Activated T-cell treated with anti-CD3 and anti-CD28 coated beads, Interleukin-2, amount 50 U/mL, for 48 hours (primary cell): ENCODE results near the gene TARS3.
"Not testable (repeated sequence)": the region's sequence is repeated elsewhere in the genome, so short reads cannot be mapped to it uniquely, and the experiment has no call there.

Source experiments
- DNase-seq, 2 experiments: peaks; one replicate each; pipeline ENCODE4 v3.0.0-alpha.2; 2020

The TARS3 gene

DNA sequence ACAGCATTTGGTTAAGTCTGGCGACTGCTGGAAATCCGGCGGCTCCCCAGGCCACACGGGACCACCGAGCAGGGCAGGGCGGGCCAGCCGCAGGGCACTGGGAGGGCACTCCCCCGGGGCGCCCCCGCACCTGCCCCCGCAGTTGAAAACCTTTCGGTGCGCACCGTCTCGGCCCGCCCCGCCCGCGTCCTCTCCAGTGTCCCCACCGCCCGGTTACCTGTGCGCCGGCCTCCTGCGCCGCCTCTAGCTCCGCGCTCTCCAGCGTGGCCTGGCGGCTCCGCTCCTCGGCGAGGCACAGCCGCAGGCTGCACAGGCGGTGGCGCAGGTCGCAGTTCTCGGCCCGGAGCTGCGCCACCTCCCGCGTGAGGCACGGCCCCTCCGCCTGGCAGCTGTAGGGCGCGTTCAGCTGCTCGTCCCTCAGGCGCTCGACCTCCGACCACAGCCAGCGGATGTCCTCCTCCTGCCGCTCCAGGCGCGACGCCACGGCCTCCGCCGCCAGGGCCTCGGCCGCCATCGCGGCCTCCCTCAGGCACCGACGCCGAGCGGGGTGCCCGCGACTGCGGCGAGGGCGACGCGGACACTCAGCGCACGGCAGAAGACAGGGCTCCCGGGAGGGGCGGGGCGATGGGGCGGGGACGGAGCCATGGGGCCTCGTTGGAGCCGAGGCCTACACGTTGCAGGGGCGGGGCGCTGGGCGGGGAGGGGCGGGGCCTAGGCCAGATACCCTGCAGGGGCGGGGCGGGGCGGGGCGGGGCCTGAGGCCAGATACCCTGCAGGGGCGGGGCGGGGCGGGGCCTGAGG lies at the start of gene TARS3:
TSS of gene TARS3 (minus strand) at position 600 of the 801 bp plus-strand sequence. CDS start at position 514, 86 bp downstream.
- peak; percentile 96 to 97 for DNase-seq

DNA sequence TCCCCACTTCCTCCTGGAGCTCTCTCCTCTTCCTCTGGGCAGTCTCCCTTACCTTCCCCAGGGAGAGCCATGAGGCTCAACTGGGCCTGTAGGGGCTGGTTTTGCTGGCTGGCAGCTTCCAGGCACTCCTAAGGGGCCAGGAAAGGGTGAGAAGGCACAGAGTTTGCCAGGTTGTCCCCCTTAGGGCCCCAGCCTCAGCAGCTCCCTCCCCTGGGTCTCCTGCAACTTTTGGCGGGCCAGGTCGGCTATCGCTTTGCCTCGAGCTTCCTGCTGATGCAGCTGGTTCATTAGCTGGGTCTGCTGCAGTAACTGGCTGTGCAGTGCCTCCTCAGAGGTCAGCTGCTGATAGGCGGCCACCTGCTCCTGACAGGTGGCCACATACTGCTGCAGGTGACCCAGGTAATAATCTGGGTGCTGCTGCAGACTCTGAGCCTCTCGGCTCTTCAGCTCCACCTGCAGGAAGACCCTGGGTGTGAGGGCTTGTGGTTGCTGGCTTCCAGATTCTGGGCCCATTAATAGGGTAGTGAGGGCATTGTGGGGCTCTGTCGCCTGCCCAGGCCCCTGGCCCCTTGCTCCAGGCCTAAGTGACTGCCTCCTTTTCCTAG lies 49.3 kb upstream of the TARS3 start:
- peak; percentile 24 to 26 for DNase-seq

DNA sequence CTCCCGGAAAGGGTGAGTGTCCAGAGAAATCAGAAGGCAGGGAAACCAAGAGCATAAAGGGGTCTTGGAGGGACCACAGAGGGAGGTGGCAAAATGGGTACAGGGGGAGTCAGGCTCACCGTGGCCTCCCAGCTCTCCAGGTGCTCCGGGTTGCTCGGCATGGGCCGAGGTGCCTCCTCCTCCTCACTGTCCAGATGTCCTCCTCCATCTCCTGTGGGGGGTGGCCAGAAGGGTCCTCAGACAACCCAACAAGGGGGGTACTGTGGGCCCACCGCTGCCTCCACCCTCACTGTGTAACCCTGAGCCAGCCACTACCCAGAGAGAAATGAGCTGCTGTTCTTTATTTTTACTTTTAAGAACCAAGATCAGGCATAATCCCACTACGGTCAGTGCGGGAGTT lies 48.6 kb upstream of the TARS3 start:
- no peak for DNase-seq

DNA sequence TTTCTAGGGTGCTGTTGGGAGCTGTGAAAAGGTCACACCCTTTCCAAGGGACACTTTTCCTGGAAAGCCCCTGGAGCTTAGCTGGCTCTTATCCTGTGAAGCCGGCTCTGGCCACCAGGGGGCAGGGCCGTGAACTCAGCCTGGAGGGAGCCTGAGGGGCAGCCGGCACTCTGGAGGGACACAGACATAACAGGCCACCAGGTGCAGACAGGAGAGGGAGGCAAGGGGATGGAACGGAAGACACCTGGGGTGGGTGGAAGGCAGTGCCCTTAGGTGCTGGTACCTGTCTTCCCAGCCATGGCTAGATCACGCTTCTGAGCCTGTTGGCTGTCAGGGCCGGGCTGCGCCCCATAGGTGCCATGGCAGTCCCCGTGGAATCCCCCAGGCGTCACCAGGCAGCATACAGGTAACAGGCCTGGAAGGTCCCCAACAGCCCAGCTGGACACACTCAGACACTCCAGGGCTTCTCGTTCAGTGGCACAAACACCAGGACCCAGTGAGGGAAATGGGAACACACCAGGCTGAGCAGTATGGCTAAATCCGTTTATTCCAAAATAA lies 42.9 kb upstream of the TARS3 start:
- DNase-seq: not testable (repeated sequence)

DNA sequence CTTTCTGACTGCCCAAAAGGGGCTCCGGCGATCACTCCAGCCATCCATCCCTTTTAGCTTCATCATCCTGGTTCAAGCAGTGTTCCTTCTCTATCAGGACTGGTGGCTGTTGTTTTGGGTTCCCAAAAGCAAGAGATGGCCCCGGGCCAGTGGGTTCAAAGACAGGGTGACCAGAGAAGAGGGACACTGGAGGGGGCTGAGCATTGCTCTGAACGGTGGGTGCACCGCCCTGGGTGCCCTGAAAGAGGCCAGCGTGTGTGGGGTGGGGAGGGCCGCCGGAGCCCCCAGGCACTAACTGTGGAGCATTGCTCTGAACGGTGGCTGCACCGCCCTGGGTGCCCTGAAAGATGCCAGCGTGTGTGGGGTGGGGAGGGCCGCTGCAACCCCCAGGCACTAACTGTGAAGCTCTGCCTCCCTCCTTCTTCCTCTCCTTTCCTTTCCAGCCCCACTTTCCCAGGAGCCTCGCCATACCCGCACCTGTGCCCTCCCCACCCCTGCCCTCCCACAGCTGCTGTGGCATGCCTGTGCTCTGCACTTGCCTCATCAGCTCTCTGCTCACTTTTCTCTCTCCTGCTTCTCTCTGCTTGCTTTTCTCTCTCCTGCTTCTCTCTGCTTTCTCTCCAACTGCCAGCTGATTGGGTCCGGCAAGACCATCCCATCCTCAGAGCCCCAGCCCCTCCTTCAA lies 41.6 kb upstream of the TARS3 start:
- DNase-seq: no peak

DNA sequence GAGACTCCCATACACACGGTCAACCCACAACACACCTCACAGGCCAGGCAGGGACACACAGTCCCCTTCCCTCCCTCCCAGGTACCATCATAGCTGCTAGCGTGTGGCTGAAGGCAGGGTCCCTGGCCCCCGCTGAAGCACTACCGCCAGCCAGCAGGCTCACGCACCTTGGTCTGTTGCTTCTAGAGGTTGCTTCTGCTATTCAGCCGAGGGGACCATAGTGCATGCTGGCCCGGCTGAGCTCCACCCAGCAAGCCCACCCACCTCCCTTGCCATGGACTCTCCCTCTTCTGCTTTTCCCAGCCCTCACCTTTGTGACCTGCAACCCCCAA lies 41.0 kb upstream of the TARS3 start:
- not testable (repeated sequence) for DNase-seq

DNA sequence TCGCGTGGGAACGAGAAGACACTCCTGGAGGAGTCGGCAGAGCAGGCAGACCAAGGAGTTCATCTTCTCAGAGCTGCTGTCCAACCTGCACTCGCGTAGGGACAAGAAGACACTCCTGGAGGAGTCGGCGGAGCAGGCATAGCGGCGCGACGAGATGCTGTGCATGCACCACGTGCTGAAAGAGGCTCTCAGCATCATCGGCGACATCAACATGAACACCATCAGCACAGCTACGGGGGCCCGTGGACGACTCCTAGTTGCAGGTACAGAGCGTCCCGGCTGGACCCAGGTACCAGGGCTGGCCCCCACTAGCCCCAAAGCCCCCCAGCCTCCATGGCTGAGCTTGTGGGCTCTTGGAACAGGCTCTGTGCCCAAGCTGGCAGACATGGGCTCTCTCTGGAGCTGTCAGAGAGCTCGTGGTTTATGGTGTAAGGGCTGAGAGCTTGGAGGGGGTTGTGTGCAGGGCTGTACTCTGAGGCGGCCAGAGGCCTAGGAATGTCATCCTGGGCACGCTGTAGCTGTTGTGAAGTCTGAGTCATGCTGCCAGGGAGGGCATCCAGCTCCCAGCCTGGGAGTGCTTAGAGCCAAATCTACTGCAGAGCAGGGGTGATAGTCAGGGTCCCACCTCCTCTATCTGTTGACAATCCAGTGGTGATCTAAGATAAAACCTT lies 40.5 kb upstream of the TARS3 start:
- DNase-seq: not testable (repeated sequence)

DNA sequence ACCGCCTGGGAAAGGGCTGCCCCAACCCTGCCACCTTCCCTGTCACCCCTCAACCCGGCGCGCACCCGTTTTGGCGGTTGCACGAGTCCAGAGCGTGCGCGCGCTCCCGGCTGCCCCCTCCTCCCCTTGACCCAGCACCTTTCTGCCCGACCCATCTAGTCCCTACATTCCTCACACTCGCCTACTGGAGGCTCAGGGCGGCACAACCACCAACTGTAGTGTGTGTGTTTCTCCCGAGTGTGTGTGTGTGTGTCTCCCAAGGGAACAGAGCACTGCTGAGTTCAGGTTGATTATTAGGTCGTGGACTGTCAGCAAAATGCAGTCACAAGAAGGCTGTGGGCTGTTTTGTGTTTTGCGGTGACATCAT lies 22.4 kb upstream of the TARS3 start:
- not testable (repeated sequence) for DNase-seq

DNA sequence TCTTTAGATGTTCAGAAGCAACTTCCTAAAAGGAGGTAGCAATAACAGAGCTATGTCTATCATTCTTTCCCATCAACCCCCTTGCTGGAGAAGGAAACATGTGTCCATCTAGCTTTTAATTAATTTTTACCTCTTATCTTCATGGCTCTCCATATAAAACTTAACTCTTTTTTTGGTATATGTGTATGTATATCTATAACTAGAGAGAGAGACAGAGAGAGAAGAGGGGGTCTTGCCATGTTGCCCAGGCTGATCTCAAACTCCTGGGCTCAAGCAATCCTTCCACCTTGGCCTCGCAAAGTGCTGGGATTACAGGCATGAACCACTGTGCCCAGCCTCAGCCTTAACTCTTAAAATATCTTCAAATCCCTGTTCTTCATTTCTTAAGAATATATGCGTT lies 10.6 kb upstream of the TARS3 start:
- DNase-seq: not testable (repeated sequence)

DNA sequence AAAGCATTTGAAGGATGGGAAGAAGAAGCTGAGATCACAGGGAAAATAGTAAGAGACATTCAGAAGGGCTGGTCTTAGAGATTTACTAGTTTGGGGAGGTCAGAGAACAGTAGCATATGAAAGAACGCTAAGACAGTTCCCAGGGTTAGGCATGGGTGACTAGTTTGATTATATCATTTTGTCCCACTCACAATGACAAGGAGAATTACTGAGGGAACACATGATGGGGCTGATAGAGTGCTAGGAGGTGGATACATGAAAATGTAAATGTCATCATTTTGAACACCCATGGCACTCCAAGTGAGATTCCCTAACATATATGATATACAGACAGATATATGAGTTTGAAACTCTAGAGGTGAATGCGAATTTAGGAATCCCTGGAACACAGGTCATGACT lies 9.3 kb upstream of the TARS3 start:
- no peak for DNase-seq

DNA sequence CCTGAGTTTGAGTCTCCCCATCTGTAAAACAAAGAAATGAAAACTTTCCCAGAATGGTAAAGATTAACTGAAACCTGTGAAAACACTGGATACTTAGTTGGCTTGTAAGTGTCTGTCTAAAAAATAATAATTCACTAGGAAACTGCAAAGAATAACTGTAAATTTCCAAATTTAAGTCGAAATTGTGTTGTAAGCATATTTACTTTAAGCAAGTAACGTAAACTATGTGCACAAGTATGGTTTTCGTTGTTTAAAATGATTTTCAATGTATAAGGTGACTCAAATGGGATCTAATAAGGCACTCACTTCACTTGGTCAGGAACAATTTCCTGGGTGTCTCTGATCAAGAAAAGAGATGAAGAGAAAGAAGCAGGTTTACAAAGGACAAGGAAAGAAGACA lies 8.5 kb upstream of the TARS3 start:
- no peak for DNase-seq

DNA sequence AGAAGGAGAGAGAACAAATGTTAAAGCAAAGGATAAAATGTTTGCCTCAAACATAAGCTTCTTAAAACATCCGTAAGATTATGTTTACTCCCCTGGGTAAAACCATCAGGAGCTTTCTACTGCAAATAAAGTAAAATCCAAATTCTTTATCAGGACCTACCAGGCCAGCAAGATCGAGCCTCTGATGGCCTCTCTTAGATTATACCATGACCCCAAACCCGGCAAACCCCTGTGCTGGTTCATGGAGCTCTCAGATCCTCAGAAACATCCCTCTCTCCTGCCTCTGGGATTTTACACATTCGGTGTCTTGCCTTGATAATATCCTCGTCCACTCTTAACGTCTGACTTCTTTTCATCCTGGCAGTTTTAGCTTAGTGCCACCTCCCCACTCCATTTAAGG lies 7.5 kb upstream of the TARS3 start:
- no peak for DNase-seq

DNA sequence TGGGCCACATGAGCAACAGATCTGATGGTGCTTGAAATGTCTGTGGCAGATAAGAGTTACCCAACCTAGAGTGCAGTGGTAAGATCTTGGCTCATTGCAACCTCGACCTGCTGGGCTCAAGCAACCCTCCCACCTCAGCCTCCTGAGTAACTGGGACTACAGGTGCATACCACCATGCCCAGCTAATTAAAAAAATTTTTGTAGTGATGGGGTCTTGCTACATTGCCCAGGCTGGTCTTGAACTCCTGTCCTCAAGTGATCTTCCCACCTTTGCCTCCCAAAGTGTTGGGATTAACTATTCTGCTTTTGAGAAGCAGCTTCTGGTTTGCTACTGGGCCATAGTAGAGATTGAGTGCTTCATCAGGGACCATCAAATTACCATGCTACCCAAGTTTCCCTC lies 2.9 kb upstream of the TARS3 start:
- no peak for DNase-seq

DNA sequence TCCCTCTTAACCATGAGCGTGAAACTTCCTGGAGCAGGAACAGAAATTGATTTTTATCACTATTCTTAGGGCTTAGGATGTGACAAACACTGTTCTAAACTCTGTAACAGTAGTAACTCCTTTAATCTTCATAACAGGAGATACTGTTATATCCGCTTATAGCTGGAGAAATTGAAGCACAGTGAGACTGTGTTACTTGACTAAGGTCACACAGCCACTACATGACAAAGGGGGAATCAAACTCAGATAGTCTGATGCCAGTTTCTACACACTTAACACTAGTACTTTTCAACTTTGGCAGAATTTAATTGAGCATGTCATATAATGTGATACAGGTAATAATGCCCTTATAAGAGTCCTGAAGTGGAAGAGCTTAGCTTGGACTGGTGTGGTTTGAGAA lies 800 bp upstream of the TARS3 start:
- DNase-seq: no peak

DNA sequence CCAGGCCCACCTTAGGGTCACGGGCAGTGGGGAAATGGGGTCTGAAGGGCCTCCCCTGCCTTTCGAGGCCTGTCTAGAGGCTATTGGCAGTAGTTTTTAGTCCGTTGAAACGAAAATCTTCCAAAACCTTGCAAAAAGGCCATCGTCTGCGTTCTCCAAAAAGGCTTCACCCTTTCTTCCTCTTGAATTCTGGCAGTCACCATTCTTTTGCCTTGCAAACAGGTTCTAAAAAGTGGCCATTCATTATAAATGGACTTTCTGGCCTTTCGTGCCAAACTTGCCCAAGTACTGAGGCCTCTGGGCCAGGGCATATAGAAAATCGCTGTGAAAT lies 367 bp upstream of the TARS3 start:
- DNase-seq: no peak

DNA sequence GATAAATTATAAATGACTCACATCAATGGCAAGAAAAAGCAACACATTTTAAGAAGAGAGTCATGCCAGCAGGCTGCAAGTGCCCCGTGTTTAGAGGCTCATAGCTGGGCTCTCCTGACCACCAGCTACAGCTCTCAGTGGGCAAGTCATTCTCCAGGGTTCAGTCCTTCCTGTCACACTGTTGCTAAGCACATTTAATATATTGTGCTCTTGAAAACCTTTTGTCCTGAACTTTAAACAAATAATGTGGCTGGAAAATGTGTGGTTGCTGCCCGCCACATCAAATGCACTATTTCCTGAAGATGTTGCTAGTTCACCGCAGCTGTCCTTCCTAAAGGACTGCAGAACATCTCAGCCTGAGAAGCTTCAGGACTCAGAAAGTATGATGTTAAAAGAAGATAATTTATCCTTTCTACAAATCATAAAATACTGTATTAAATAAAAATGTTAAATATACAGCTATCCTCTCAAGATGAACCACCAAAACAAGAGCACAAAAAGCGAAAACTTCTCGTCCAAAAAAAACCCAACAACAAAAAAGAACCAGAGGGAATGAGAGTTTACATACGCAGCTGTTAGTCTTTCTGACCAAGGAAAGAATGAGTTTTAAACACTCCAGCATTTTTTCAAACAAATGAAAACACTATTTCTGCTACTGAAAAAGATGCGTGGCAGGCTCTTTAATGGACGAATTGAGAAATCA lies 951 bp downstream of the TARS3 start:
- DNase-seq: peak; percentile 50 to 53

DNA sequence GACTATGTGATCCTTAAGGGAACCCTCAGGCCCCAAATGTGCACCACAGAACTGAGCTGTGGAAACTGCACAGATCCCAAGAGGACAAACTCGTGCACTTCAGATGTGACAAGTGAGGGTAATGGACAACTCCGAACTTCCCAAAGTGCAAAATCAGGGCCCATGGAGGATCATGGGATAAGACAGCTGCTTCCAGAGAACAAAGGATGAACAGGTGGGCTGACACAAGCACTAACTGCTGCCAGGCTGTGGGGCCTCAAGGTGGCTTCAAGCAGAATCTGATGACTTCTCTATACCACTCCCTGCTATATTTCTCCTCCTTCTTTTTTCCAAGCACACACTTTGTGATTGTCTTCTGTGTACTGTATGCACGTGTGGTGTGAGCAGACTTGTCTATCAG lies 5.4 kb downstream of the TARS3 start:
- DNase-seq: no peak

DNA sequence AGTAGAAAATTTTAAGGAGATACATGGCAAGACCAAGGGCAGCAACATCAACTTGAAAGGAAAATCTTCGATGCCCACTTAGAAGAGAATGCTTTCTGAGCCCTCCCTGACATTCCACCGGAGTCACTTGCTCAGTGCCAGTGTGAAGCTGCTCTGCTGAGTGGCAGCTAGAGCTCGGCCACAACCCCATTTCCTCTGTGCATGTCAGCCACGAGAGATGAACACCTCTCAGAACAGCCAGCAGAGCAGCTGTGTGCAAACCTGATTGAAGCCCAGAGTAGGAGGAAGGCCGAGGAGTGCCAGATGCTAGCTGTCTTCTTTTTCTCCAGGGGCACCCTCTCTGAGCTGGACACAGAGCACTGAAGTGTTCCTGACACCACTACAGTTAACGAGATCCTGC lies 12.2 kb downstream of the TARS3 start:
- DNase-seq: no peak

DNA sequence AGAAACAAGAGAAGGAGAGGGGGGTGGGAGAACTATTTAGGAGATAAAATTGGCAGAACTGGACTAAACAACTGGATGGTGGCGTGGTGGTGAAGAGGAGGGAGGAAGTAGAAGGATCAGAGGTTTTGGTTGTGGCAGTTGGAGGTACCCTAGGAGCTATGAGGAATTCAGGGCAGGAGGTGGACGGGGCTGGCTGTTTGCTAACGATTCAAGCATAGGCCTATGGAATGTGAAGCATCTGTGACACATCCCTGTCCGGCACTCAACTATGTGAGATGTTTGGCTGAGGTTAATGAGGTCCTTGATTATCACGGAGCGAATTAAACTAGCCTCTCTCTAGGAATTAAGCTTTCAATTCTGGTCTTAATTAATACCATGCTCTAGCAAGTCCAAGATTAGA lies 13.5 kb downstream of the TARS3 start:
- no peak for DNase-seq

DNA sequence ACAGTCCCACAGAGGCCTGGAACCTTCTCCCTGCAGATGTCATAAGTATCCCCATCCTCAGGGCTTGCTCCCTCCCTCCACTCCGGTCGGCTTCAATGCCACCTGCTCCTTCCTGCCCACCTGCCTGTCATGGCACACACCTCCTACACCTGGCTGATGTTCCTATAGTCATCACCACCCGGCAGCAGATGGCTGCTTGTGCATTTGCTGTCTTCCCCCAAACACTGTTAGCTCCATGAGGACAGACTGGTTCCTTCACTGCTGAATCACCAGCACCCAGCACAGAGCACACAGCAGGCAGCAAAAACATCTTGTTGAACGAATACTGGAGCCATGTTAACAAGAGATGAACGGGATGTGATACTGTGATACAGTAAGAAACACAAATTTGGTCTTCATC lies 14.8 kb downstream of the TARS3 start:
- DNase-seq: no peak

DNA sequence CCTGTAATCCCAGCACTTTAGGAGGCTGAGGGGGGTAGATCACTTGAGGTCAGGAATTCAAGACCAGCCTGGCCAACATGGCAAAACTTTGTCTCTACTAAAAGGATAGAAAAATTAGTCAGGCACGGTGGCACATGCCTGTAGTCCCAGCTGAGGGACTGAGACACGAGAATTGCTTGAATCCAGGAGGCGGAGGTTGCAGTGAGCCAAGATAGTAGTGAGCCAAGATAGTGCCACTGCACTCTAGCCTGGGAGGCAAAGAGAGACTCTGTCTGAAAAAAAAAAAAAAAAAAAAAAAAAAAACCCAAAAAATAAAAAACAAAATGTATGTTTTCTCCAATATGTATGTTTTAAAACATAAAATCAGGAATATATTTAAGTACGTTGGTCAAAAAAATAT lies 16.3 kb downstream of the TARS3 start:
- DNase-seq: no peak

DNA sequence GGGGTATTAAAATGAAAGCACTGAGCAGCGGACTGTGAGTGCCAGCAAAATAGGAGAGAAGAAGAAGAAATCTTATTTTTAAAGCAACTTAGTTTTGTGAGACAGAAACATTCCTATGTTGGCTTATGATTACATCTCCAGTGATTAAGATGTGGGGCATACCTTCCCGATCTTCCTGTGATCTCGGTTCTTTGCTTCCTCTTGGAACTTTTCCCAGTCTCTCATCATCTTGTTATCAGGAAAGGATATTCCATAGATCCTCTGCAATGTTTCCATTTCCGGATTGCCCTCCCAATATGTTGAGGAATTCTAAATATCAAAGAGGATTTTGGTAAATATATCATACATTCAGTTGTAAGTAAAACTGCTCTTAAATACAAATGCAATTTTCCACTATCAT lies 22.2 kb downstream of the TARS3 start:
- no peak for DNase-seq

DNA sequence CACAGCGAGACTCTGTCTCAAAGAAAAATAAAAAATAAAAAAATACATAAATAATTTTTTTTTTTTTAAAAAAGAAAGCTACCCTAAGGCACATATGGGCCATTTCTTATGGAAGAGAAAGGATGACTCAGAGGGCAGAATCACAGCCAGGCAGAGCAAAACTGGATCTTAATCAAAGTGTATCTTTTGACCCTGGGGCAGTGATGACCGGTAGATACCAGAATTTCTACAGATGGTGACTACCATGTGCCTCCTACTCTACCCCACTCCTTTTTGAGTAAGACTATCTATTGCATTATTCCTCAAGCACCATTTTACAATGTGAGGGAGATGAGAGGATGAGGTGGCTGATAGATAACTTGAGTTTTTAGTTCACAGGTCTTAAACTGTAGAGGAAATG lies 26.0 kb downstream of the TARS3 start:
- DNase-seq: no peak
